HUES64 (cell line): Measurements from ENCODE around the gene RPS15.
"Not testable (repeated sequence)": the region's sequence is repeated elsewhere in the genome, so short reads cannot be mapped to it uniquely, and the experiment has no call there.

Experiments
- H3K27ac ChIP-seq: 2 replicates; pipeline ENCODE4 v1.7.0; 2013; ENCODE audit warnings: low read depth, low read length, inconsistent platforms
- H3K27me3 ChIP-seq: 2 replicates; pipeline ENCODE4 v1.6.1; 2013; ENCODE audit warnings: mild to moderate bottlenecking, low read length; ENCODE audit not compliant: insufficient read depth
- H3K36me3 ChIP-seq: 2 replicates; pipeline ENCODE4 v1.6.1; 2013; ENCODE audit warnings: mild to moderate bottlenecking, low read length; ENCODE audit not compliant: insufficient read depth
- H3K4me1 ChIP-seq: 2 replicates; pipeline ENCODE4 v1.6.1; 2013; ENCODE audit warnings: mild to moderate bottlenecking, low read length, moderate library complexity; ENCODE audit not compliant: insufficient read depth
- H3K4me3 ChIP-seq: 2 replicates; pipeline ENCODE4 v1.5.1; 2013; ENCODE audit warnings: mild to moderate bottlenecking, low read length, moderate library complexity
- H3K9ac ChIP-seq: 2 replicates; pipeline ENCODE4 v1.6.1; 2013; ENCODE audit warnings: mild to moderate bottlenecking, low read depth, low read length
- H3K9me3 ChIP-seq: 2 replicates; pipeline ENCODE4 v1.6.1; 2013; ENCODE audit warnings: low read depth, low read length; ENCODE audit not compliant: insufficient read depth
- WGBS: fragments of 150-250, 120-280 bp; methylation state at CpG from one replicate; pipeline ENCODE4 v1.1.7; 2013; ENCODE audit warnings: missing lambda C conversion rate; 5-methylcytosine and 5-hydroxymethylcytosine counted together

Gene RPS15

GRCh38 chr19:1412995-1413800 lies 25.0 kb upstream of the RPS15 start:
- Histone ChIP-seq H3K9me3 (no peaks in the 10 kb centered on the region), H3K36me3 (peaks cover 34% of the 10 kb centered on the region), H3K9ac (no peak overlapping the region), H3K4me1 (peaks cover 25% of the 10 kb centered on the region), H3K27ac (no peak overlapping the region; the same call in 1 of the 2 replicates), H3K27me3 (no peaks in the 10 kb centered on the region), H3K4me3 (no peak overlapping the region)
- 95% methylated on average over 36 of the region's 36 CpGs for WGBS

GRCh38 chr19:1416014-1416841 lies 22.0 kb upstream of the RPS15 start:
- H3K9me3 ChIP-seq = no peaks in the 10 kb centered on the region
- H3K4me1 ChIP-seq = peaks cover 11% of the 10 kb centered on the region
- H3K36me3 ChIP-seq = peaks cover 48% of the 10 kb centered on the region
- H3K27me3 ChIP-seq = no peaks in the 10 kb centered on the region
- WGBS = 83% methylated on average over 28 of the region's 28 CpGs
- peak overlapping the region; percentile 69; the same call in 1 of the 2 replicates for H3K27ac ChIP-seq
- peak overlapping the region; percentile 27 for H3K4me3 ChIP-seq
- H3K9ac ChIP-seq = peak overlapping the region; percentile 33

- H3K4me3 ChIP-seq = no peak overlapping the region
- H3K4me1 ChIP-seq = peaks cover 11% of the 10 kb centered on the region
- H3K27me3 ChIP-seq = no peaks in the 10 kb centered on the region
- H3K9ac ChIP-seq = no peak overlapping the region
- 94% methylated on average over 21 of the region's 21 CpGs for WGBS
- no peaks in the 10 kb centered on the region for H3K9me3 ChIP-seq
- H3K36me3 ChIP-seq = peaks cover 57% of the 10 kb centered on the region
- H3K27ac ChIP-seq = no peak overlapping the region
These were observed 21.1 kb upstream of the RPS15 start for GRCh38 chr19:1417145-1417544.

- H3K27ac ChIP-seq = 0 out of 2 replicates have a peak overlapping the region, but pooled peaks have one; percentile 13
- peaks cover 64% of the 10 kb centered on the region for H3K36me3 ChIP-seq
- H3K4me1 ChIP-seq = peaks cover 11% of the 10 kb centered on the region
- H3K27me3 ChIP-seq = no peaks in the 10 kb centered on the region
- no peak overlapping the region for H3K9ac ChIP-seq
- no peaks in the 10 kb centered on the region for H3K9me3 ChIP-seq
- WGBS = 93% methylated on average over 30 of the region's 30 CpGs
- H3K4me3 ChIP-seq = no peak overlapping the region
These were observed 20.3 kb upstream of the RPS15 start for GRCh38 chr19:1417681-1418495.

- Histone ChIP-seq H3K27me3 (no peaks in the 10 kb centered on the region), H3K27ac (no peak overlapping the region), H3K4me1 (peaks cover 11% of the 10 kb centered on the region), H3K9me3 (no peaks in the 10 kb centered on the region), H3K9ac (no peak overlapping the region), H3K36me3 (peaks cover 64% of the 10 kb centered on the region), H3K4me3 (no peak overlapping the region)
- WGBS = 94% methylated on average over 13 of the region's 13 CpGs
These were observed 19.8 kb upstream of the RPS15 start for GRCh38 chr19:1418496-1418775.

- 97% methylated on average over 21 of the region's 21 CpGs for WGBS
- peaks cover 68% of the 10 kb centered on the region for H3K36me3 ChIP-seq
- no peak overlapping the region for H3K27ac ChIP-seq
These were observed 19.1 kb upstream of the RPS15 start for GRCh38 chr19:1418951-1419738.

GRCh38 chr19:1420085-1420484 lies 18.1 kb upstream of the RPS15 start:
- Histone ChIP-seq H3K36me3 (peaks cover 77% of the 10 kb centered on the region), H3K4me1 (peaks cover 11% of the 10 kb centered on the region)
- not testable (repeated sequence) for H3K9ac ChIP-seq, H3K9me3 ChIP-seq, H3K4me3 ChIP-seq, H3K27me3 ChIP-seq, H3K27ac ChIP-seq
- WGBS = 97% methylated on average over 22 of the region's 43 CpGs

More at GRCh38 chr19:1418951-1419738, 19.1 kb upstream of the RPS15 start:
- Histone ChIP-seq H3K9me3 (no peaks in the 10 kb centered on the region), H3K9ac (no peak overlapping the region), H3K4me3 (no peak overlapping the region), H3K4me1 (peaks cover 11% of the 10 kb centered on the region), H3K27me3 (no peaks in the 10 kb centered on the region)

GRCh38 chr19:1420590-1420989 lies 17.6 kb upstream of the RPS15 start:
- peaks cover 82% of the 10 kb centered on the region for H3K36me3 ChIP-seq
- H3K4me1 ChIP-seq = peaks cover 9% of the 10 kb centered on the region
- no peak overlapping the region for H3K4me3 ChIP-seq
- no peaks in the 10 kb centered on the region for H3K27me3 ChIP-seq
- H3K27ac ChIP-seq = no peak overlapping the region
- no peaks in the 10 kb centered on the region for H3K9me3 ChIP-seq
- 94% methylated on average over 15 of the region's 15 CpGs for WGBS
- no peak overlapping the region for H3K9ac ChIP-seq

- H3K36me3 ChIP-seq = peaks cover 90% of the 10 kb centered on the region
- no peak overlapping the region for H3K27ac ChIP-seq
- peaks cover 1% of the 10 kb centered on the region for H3K4me1 ChIP-seq
- no peak overlapping the region for H3K9ac ChIP-seq
- H3K9me3 ChIP-seq = no peaks in the 10 kb centered on the region
- no peak overlapping the region for H3K4me3 ChIP-seq
- no peaks in the 10 kb centered on the region for H3K27me3 ChIP-seq
- WGBS = 95% methylated on average over 37 of the region's 37 CpGs
These were observed 16.8 kb upstream of the RPS15 start for GRCh38 chr19:1421218-1421957.

GRCh38 chr19:1421958-1422305 lies 16.3 kb upstream of the RPS15 start:
- Histone ChIP-seq H3K36me3 (peaks cover 95% of the 10 kb centered on the region), H3K27me3 (no peaks in the 10 kb centered on the region), H3K4me3 (no peak overlapping the region), H3K27ac (no peak overlapping the region), H3K9ac (no peak overlapping the region), H3K4me1 (no peaks in the 10 kb centered on the region), H3K9me3 (no peaks in the 10 kb centered on the region)
- 93% methylated on average over 22 of the region's 22 CpGs for WGBS
